ENCODE measurements around the gene CPPED1.

The CPPED1 gene, protein sequence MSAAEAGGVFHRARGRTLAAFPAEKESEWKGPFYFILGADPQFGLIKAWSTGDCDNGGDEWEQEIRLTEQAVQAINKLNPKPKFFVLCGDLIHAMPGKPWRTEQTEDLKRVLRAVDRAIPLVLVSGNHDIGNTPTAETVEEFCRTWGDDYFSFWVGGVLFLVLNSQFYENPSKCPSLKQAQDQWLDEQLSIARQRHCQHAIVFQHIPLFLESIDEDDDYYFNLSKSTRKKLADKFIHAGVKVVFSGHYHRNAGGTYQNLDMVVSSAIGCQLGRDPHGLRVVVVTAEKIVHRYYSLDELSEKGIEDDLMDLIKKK

DNA sequence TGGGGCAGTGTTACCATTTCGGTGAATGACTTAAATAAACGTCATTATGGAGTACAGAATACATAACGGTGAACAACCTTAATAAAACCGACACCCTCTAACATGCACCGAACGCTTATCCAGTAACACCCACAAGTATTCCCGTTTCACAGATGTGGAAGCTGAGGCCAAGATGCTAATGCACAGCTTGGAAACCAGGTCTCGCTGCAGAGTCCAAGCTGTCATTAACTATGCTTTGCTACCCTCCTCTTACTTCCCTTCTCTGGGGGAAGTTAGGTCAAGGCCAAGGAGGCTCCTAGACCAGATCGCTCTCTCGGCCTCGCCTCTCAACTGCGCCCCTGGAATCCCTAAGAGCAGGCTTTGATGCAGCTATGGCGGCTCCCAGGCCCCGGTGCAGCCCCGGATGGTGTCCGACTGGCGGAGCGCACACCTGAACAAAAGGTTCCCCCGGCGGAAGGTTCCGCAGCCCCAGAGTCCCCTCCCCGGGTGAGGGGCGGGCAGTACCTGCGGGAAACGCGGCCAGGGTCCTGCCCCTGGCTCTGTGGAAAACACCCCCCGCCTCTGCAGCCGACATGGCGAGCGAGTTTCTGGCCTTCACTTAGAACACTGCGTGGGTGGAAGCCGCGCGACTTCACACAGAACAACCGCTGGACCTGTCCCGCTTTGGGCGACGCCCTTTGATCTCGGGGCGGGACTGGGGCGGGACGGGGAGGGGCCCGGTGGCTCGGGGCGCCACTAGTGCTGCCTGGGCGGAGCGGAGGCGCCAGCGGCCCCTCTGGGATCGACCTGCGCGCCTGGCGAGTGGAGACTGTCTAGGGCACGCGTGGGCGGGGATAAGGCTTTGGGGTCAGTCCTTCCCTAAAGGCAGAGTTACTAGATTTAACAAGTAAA, at the start of gene CPPED1:
Gene CPPED1, minus strand, starts transcription at position 685 of the 891 bp plus-strand sequence. Its CDS starts 111 bp downstream, at position 574.
- TF ChIP-seq, protein P1, sequence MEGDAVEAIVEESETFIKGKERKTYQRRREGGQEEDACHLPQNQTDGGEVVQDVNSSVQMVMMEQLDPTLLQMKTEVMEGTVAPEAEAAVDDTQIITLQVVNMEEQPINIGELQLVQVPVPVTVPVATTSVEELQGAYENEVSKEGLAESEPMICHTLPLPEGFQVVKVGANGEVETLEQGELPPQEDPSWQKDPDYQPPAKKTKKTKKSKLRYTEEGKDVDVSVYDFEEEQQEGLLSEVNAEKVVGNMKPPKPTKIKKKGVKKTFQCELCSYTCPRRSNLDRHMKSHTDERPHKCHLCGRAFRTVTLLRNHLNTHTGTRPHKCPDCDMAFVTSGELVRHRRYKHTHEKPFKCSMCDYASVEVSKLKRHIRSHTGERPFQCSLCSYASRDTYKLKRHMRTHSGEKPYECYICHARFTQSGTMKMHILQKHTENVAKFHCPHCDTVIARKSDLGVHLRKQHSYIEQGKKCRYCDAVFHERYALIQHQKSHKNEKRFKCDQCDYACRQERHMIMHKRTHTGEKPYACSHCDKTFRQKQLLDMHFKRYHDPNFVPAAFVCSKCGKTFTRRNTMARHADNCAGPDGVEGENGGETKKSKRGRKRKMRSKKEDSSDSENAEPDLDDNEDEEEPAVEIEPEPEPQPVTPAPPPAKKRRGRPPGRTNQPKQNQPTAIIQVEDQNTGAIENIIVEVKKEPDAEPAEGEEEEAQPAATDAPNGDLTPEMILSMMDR (conservative IDR thresholded peaks at IDR 0.05): no peak
- TF ChIP-seq ZFX (IDR thresholded peaks at IDR 0.05): peak; percentile 72; the same call in 1 of the 2 replicates
- peak within 1 kb of the TSS; percentile 66 for H3K27ac ChIP-seq

DNA sequence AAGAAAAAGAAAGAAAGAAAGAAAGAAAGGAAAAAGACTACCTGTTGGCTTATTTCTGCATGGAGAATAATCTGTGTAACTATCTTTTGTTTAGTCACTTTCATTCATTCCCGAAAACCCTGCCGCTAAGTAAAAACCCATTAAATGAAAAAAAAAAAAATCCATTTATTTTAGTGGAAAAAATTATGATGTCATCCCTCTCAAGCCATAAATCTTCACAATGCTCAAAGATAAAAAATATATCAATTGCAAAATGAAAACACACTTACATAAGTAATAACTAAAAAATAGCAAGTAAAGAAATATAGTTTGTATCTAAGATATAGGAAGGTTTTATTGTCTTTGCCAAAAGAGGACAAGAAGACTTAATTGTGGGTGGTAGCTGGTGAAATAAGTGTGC, 46.5 kb upstream of the CPPED1 start:
- TF ChIP-seq ZFX (IDR thresholded peaks at IDR 0.05): no peak
- TF ChIP-seq, protein P1 (conservative IDR thresholded peaks at IDR 0.05): no peak
- H3K27ac ChIP-seq: no peak overlapping the region

DNA sequence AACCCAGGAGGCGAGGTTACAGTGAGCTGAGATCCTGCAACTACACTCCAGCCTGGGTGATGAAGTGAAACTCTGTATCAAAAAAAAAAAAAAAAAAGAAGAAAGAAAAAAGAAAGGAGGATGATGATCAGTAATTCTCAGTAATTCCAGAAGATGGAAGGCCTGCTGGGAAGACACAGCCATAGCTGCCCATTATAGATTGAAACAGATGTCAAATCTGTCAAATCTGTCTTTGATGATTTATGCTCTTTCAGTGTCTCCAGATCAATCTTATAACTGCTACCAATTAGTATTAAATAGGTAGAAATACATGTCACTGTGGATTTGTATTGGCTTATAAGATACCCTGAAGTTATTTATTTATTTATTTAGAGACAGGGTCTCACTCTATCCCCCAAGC, 42.9 kb upstream of the CPPED1 start:
- TF ChIP-seq, protein P1 (conservative IDR thresholded peaks at IDR 0.05): no peak
- TF ChIP-seq ZFX (IDR thresholded peaks at IDR 0.05): no peak

DNA sequence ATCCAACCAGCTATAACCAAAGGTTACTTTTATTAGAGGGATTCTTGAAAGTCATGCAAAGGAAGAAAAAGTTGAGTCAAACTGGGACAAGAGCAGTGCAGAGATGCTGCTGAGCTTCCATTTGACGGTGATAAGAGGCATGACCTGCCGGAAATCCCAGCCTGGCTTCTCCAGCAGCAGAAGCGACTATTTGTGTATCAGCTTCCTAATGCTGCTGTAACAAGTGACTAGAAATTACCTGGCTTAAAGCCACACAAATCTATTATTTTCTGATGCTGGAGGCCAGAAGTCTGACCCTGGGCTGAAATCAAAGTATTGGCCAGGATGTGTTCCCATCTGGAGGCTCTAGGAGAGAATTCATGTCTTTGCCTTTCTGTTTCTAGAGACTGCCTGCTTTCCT, 41.6 kb upstream of the CPPED1 start:
- TF ChIP-seq ZFX (IDR thresholded peaks at IDR 0.05): no peak
- TF ChIP-seq, protein P1 (conservative IDR thresholded peaks at IDR 0.05): no peak
- no peak overlapping the region for H3K27ac ChIP-seq

More for the DNA sequence above, 42.9 kb upstream of the CPPED1 start:
- H3K27ac ChIP-seq: no peak overlapping the region

DNA sequence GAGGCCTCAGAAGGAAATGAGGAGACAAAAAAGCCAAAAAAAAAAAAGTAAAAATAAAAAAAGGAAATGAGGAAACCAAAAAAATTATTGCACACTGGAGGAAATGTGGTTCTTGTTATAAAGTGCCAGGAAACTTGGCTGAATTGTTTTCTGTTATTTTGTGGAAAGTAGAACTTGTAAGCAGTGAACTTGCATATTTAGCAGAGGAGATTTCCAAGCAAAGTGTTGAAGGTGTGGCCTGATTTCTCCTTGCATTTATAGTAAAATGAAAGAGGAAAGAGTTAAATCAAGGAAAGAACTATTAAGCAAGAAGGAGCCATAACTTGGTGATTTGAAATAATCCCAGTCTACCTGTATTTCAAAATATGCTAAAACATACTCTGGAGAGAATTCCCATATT, 34.1 kb upstream of the CPPED1 start:
- TF ChIP-seq, protein P1 (conservative IDR thresholded peaks at IDR 0.05): no peak
- TF ChIP-seq ZFX (IDR thresholded peaks at IDR 0.05): no peak
- no peak overlapping the region for H3K27ac ChIP-seq

DNA sequence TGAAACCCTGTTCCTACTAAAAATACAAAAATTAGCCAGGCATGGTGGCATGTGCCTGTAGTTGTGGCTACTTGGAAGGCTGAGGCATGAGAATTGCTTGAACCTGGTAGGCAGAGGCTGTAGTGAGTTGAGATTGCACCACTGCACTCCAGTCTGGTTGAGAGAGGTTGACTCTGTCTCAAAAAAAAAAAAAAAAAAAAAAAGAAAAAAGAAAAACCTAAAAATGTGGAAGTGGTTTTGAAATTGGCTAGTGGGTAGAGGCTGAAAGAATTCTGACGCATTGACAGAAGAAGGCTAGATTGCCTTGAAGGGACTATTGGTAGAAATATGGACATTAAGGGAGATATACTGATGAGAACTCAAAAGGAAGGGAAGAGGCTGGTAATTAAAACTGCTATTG, 33.6 kb upstream of the CPPED1 start:
- TF ChIP-seq ZFX (IDR thresholded peaks at IDR 0.05): no peak
- TF ChIP-seq, protein P1 (conservative IDR thresholded peaks at IDR 0.05): no peak

DNA sequence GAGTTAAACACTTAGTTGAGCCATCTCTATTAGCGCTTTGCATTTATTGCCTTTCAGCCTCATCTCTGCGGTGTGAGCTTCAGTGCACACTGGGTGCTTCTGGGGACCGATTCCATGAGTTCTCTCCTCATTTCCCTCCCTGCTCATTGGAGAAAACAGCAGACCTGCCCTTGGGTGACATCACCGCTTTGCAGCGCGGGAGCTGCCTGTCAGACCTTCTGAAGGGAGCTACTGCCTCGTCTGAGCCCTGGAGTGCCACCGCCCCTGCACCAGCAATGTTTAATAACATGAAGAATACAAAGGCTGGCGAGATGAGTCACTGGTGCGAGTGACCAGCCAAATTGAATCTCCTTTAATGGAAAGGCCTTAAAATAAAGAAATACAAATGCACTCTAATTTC, 30.2 kb upstream of the CPPED1 start:
- TF ChIP-seq ZFX (IDR thresholded peaks at IDR 0.05): no peak
- TF ChIP-seq, protein P1 (conservative IDR thresholded peaks at IDR 0.05): no peak
- H3K27ac ChIP-seq: no peak overlapping the region

More for the DNA sequence above, 33.6 kb upstream of the CPPED1 start:
- H3K27ac ChIP-seq: no peak overlapping the region
